D721Med (cell line): ENCODE data around the gene SREBF1.

ENCODE experiments used
- DNase-seq: peaks from one replicate; pipeline ENCODE4 v3.0.0; 2011; ENCODE audit warnings: low spot score; ENCODE audit not compliant: insufficient read length
- FAIRE-seq: peaks from 2 replicates; lab custom pipeline; 2011; peaks lifted over from hg19 to GRCh38; lab: Jason Lieb, UNC
- TF ChIP-seq, protein P1 (sequence below): IDR thresholded peaks from 2 replicates; pipeline ENCODE4 v1.5.1; 2012; ENCODE audit warnings: mild to moderate bottlenecking, control low read depth; ENCODE audit not compliant: insufficient read depth; ENCODE audit errors: missing control alignments

Gene SREBF1

GRCh38 chr17:17857496-17857895 is 20.7 kb upstream of the SREBF1 start:
- no peak for DNase-seq
- TF ChIP-seq, protein P1, sequence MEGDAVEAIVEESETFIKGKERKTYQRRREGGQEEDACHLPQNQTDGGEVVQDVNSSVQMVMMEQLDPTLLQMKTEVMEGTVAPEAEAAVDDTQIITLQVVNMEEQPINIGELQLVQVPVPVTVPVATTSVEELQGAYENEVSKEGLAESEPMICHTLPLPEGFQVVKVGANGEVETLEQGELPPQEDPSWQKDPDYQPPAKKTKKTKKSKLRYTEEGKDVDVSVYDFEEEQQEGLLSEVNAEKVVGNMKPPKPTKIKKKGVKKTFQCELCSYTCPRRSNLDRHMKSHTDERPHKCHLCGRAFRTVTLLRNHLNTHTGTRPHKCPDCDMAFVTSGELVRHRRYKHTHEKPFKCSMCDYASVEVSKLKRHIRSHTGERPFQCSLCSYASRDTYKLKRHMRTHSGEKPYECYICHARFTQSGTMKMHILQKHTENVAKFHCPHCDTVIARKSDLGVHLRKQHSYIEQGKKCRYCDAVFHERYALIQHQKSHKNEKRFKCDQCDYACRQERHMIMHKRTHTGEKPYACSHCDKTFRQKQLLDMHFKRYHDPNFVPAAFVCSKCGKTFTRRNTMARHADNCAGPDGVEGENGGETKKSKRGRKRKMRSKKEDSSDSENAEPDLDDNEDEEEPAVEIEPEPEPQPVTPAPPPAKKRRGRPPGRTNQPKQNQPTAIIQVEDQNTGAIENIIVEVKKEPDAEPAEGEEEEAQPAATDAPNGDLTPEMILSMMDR: no peak
- FAIRE-seq: no peak

DNA sequence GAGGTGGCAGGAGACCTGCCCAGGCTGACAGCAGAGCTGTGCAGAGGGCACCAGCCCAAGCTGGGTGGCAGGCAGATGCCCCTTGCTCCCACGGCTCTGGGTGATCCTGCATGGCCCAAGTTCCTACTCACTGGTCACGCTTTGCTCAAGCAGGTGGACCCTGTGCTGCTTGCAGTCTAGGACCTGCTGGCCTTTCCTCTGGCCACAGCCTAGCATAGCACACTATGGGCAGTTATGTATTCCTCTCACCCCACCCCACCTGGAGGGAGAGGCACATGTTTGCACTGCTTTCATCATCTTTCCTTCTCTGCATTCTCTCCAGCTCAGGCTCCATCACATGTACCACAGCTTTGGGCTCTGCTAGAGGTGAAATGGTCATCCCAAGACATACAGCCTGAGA is 19.6 kb upstream of the SREBF1 start:
- TF ChIP-seq, protein P1: no peak
- DNase-seq (no peak), FAIRE-seq (no peak)

DNA sequence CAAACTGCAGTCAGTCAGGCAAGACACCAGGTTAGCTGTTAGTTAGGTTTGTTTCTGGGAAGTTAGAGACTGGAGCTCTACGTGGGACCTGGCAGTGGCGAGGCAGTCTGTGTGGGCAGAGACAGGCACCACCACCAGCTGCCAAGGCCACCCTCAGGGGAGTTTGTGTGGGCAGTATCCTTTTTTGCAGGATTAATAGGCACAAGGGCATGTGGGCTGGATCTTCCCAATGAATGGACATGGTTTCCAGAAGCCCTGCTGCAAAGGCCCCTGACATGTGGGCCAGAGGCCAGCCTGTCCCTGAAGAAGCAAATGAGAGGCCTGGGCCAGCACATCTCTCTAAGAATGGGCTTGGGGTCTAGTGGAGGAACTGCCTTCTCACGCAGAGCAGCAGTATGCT is 19.2 kb upstream of the SREBF1 start:
- no peak for DNase-seq
- TF ChIP-seq, protein P1: no peak
- FAIRE-seq: no peak

DNA sequence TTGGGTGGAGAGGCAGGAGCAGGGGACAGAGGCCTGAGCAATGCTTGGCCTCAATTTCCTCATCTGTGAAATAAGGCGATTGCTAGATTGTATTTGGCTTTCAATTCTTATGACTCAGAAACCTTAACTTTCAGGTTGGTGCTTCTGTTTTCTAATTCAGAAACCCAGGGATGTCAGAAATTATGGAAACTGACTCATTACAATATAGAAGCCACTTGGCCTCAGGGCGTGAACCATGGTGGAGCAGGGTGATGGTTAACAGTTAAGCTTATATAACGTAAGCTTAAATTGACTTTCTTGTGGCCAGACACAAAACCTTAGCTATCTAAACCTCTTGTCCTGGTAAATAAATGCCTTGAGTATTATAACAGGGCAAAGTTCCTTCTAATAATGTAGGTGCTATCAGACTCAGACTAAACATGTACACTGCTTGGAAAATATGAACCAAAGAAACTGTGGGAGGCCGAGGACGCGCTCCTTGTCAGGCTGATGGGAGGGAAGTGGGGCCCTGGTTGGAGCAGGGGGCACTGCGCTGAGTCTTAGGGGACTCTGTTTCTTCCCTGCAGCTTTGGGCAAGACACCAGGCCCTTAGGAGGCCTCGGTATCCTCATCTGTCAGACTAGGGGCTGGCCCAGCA is 17.1 kb upstream of the SREBF1 start:
- TF ChIP-seq, protein P1: no peak
- FAIRE-seq (no peak), DNase-seq (no peak)

GRCh38 chr17:17852930-17853329 is 16.1 kb upstream of the SREBF1 start:
- no peak for DNase-seq
- TF ChIP-seq, protein P1: no peak
- FAIRE-seq: no peak

DNA sequence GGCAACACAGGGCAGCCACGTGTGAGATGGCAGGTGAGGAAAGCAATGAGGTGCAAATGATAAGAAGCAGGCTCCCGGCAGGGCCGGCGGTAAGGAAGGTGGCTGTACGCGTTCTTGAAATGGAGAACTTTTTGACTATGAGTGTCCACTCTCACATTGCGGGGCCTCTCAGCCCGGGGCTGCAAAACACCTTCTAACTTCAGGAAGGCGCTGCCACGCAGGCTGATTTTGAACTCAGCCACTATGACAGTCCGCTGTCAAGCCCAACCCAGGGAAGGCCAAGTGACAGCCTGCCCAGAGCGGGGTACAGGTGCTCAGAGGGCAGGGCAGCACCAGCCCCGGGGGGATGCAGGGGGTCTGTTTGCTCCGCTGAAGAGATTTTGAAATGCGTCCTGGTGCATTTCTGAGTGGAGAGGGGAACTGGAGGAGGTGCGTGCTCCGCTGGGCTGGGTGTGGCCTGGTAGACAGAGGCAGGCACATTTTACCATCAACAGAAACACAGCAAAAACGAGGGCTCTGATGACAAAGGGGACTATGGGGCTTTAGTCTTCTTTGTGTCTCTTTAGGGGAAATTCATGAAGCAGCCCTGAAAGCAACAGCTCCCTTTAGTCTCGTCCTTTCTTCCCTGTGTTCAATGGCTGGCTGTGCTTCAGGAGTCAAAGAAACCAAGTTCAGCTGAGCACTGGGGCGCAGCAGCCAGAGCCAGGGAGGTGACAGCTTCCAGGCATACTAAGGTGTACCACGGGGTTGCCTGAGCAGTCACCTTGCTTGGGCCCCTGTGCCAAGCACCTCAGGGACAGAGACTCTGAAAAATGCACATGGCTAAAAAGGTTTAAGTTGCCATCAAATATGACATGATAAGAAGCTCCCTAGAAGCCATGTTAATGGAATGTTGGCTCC is 14.6 kb upstream of the SREBF1 start:
- TF ChIP-seq, protein P1: no peak
- FAIRE-seq (no peak), DNase-seq (no peak)
